Esophagus muscularis mucosa (tissue), 3 donors: Measurements from ENCODE around the gene PTPRN2.

Experiments
- CTCF ChIP-seq, 3 experiments: fragments of 200-600 bp in 2 of 3; fragments of 450-650 bp in 1 of 3; sonication (generic) in 2 of 3; IDR thresholded peaks; one replicate each; pipeline ENCODE4 v1.5.1; 2017 to 2019; ENCODE audit warnings: antibody characterized with exemption in 3 of 3, mild to moderate bottlenecking in 2 of 3, moderate library complexity in 1 of 3
- POLR2AphosphoS5 ChIP-seq, 2 donors: sonication (generic); formaldehyde crosslinking; IDR thresholded peaks; one replicate each; pipeline ENCODE4 v1.6.1; 2017; ENCODE audit warnings: antibody characterized with exemption in 2 of 2

- TF ChIP-seq CTCF (IDR thresholded peaks at IDR 0.05) (no peak), POLR2AphosphoS5 (IDR thresholded peaks at IDR 0.05) (no peak)
These were observed 696.7 kb downstream of the PTPRN2 start for GRCh38 chr7:157890921-157891401.
